Lung (tissue), 12 donors: Measurements from ENCODE around the gene EXOSC7. TPM values are rescaled to one million over a fixed set of nuclear protein-coding genes. Genes with fewer than 3 reads are reported as not detected.
"Not testable (repeated sequence)": the region's sequence is repeated elsewhere in the genome, so short reads cannot be mapped to it uniquely, and the experiment has no call there.

Experiments
- ATAC-seq: fragments of 200-7000 bp; cut with Tn5 transposase; one replicate; pipeline ENCODE4 v1.9.1; 2020; ENCODE audit warnings: moderate number of reproducible peaks; ENCODE audit not compliant: insufficient read depth, low FRiP score
- DNase-seq, 3 donors: peaks; one replicate each; pipeline ENCODE4 v3.0.0-alpha.2; 2013 to 2017
- H3K27ac ChIP-seq, 2 donors: one replicate each; pipeline ENCODE4 v1.5.1; 2013; ENCODE audit warnings: mild to moderate bottlenecking in 2 of 2, moderate library complexity in 2 of 2, control low read depth in 1 of 2, inconsistent platforms in 1 of 2, low read depth in 1 of 2, low read length in 1 of 2
- H3K27me3 ChIP-seq, 3 donors: one replicate each; pipeline ENCODE4 v1.5.1; 2013; ENCODE audit warnings: low read length in 2 of 3; ENCODE audit not compliant: control insufficient read depth in 3 of 3, insufficient read depth in 3 of 3
- H3K36me3 ChIP-seq, 4 donors: one replicate each; pipeline ENCODE4 v1.5.1; 2013; ENCODE audit warnings: low read length in 4 of 4, mild to moderate bottlenecking in 1 of 4, moderate library complexity in 1 of 4; ENCODE audit not compliant: control insufficient read depth in 4 of 4, insufficient read depth in 4 of 4
- H3K4me1 ChIP-seq, 5 donors: one replicate each; pipeline ENCODE4 v1.5.1; 2013; ENCODE audit warnings: low read length in 5 of 5, mild to moderate bottlenecking in 2 of 5, moderate library complexity in 1 of 5; ENCODE audit not compliant: control insufficient read depth in 5 of 5, insufficient read depth in 5 of 5
- H3K4me3 ChIP-seq: one replicate; pipeline ENCODE4 v1.5.1; 2013; ENCODE audit warnings: mild to moderate bottlenecking, control low read depth, moderate library complexity
- H3K9ac ChIP-seq, 2 donors: one replicate each; pipeline ENCODE4 v1.5.1; 2013; ENCODE audit warnings: low read length in 2 of 2, control low read depth in 1 of 2; ENCODE audit not compliant: insufficient read depth in 1 of 2
- H3K9me3 ChIP-seq, 4 donors: one replicate each; pipeline ENCODE4 v1.5.1; 2013; ENCODE audit warnings: low read length in 3 of 4, mild to moderate bottlenecking in 1 of 4, moderate library complexity in 1 of 4; ENCODE audit not compliant: control insufficient read depth in 4 of 4, insufficient read depth in 3 of 4
- WGBS, 2 donors: extraction: QIAGEN DNeasy Blood & Tissue Kit; methylation state at CpG; one replicate each; pipeline ENCODE4 v1.1.7; 2013; 5-methylcytosine and 5-hydroxymethylcytosine counted together
- polyA plus RNA-seq, 2 donors: library from polyadenylated mRNA; stranded (reverse); fragments of 200-250 nt; gene quantifications; one replicate each; pipeline ENCODE4 v1.2.1, GENCODE V29; 2013
- total RNA-seq, 2 donors: library from RNA; depleted of rRNA in 1 of 2; stranded (reverse); fragments of >200 nt in 1 of 2; gene quantifications; one replicate each; pipeline ENCODE4 v1.2.1, GENCODE V29; 2014 to 2021
- TF ChIP-seq, protein P1 (sequence below): IDR thresholded peaks from 2 replicates; pipeline ENCODE4 v1.5.1; 2012; ENCODE audit warnings: mild to moderate bottlenecking; ENCODE audit errors: control extremely low read depth, extremely low read depth
- donor health status: control.
- donor health status: control.
- donor health status: Bipolar disorder and iron deficiency.
- donor health status: healthy.
- donor health status: DM: yes; HTN: yes; CAD: no.

The EXOSC7 gene
- total and polyA plus RNA-seq, 4 donors, result 37.4 to 67.2 (median 46.6) TPM

- Histone ChIP-seq H3K9ac (no peak overlapping the region), H3K27ac (no peak overlapping the region), H3K4me3 (peak overlapping the region; percentile 13), H3K9me3 (no peaks in the 10 kb centered on the region), H3K4me1 (peaks cover 0 to 5% (median 2%) of the 10 kb centered on the region in 5 donors), H3K36me3 (no peaks in the 10 kb centered on the region), H3K27me3 (peaks cover 0 to 4% (median 0%) of the 10 kb centered on the region in 3 donors)
- WGBS, 2 donors, result 90 to 93% methylated on average over 4 of the region's 4 CpGs
- TF ChIP-seq, protein P1, sequence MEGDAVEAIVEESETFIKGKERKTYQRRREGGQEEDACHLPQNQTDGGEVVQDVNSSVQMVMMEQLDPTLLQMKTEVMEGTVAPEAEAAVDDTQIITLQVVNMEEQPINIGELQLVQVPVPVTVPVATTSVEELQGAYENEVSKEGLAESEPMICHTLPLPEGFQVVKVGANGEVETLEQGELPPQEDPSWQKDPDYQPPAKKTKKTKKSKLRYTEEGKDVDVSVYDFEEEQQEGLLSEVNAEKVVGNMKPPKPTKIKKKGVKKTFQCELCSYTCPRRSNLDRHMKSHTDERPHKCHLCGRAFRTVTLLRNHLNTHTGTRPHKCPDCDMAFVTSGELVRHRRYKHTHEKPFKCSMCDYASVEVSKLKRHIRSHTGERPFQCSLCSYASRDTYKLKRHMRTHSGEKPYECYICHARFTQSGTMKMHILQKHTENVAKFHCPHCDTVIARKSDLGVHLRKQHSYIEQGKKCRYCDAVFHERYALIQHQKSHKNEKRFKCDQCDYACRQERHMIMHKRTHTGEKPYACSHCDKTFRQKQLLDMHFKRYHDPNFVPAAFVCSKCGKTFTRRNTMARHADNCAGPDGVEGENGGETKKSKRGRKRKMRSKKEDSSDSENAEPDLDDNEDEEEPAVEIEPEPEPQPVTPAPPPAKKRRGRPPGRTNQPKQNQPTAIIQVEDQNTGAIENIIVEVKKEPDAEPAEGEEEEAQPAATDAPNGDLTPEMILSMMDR, result no peak
- no peak for ATAC-seq
- no peak for DNase-seq
Observed at GRCh38 chr3:45049807-45050206, 73.8 kb downstream of the EXOSC7 start.

GRCh38 chr3:45051685-45052084 lies 75.6 kb downstream of the EXOSC7 start:
- Histone ChIP-seq H3K27ac (no peak overlapping the region), H3K4me3 (no peak overlapping the region), H3K9me3 (no peaks in the 10 kb centered on the region), H3K9ac (no peak overlapping the region), H3K4me1 (peaks cover 0 to 10% (median 2%) of the 10 kb centered on the region in 5 donors), H3K27me3 (peaks cover 0 to 4% (median 0%) of the 10 kb centered on the region in 3 donors), H3K36me3 (no peaks in the 10 kb centered on the region)
- no peak for DNase-seq
- 92 to 93% methylated on average over 6 of the region's 6 CpGs for WGBS, 2 donors
- TF ChIP-seq, protein P1, result no peak
- ATAC-seq, result no peak

GRCh38 chr3:45053805-45054195 lies 77.8 kb downstream of the EXOSC7 start:
- ATAC-seq, DNase-seq, H3K27ac ChIP-seq, H3K9me3 ChIP-seq, H3K4me3 ChIP-seq, H3K4me1 ChIP-seq, H3K27me3 ChIP-seq, H3K36me3 ChIP-seq, H3K9ac ChIP-seq: not testable (repeated sequence)
- 26 to 44% methylated on average over 1 of the region's 1 CpG for WGBS, 2 donors

DNA sequence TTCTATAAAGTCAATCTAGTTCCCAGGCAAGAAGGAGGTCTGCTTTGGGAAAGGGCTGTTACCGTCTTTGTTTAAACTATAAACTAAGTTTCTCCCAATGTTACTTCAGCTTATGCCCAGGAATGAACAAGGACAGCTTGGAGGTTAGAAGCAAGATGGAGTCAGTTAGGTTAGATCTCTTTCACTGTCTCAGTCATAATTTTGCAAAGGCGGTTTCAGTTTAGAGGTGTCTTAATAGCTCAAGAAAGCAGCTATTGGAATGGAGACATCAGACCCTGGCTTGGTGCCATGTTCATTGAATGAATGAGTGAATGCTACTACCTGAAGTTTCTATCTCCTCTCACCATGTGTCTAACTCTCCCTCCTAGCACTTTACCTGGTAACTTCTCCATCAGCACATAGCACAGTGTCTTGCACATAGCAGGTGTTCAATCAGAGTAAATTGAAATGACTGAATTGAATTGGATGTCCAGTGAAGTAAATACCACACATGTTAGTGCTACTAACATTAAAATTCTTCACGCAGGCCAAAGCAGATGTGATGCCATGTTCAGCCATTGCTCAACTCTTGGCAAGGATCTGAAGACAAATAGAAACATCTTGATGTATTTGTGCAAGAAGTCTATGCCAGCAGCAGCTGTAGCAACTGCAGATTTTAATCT lies 78.3 kb downstream of the EXOSC7 start:
- WGBS, 2 donors, result 59 to 69% methylated on average over 3 of the region's 3 CpGs
- no peak for ATAC-seq
- TF ChIP-seq, protein P1, result no peak
- Histone ChIP-seq H3K27me3 (peaks cover 0 to 4% (median 0%) of the 10 kb centered on the region in 3 donors), H3K4me1 (peaks cover 0 to 10% (median 3%) of the 10 kb centered on the region in 5 donors), H3K9me3 (no peaks in the 10 kb centered on the region), H3K27ac (no peak overlapping the region), H3K36me3 (no peaks in the 10 kb centered on the region), H3K9ac (no peak overlapping the region), H3K4me3 (no peak overlapping the region)
- DNase-seq, result peak; percentile 25 to 53 (median 42)
